A673 (cell line): ENCODE results near the gene FES. TPM values are rescaled to one million over a fixed set of nuclear protein-coding genes. Genes with fewer than 3 reads are reported as not detected.

Experiments used
- BruUV-seq: library from RNA; stranded (reverse); fragments of 400-500 nt; replicated peaks from 2 replicates; lab custom pipeline; 2021; lab: Mats Ljungman, UMichigan
- CTCF ChIA-PET: fragments of 300-600 bp; sonication (Branson Sonifier 250); formaldehyde crosslinking; loops from one replicate; lab custom pipeline; 2022; ENCODE audit warnings: antibody characterized with exemption; lab: Charles Lee
- POLR2A ChIA-PET: fragments of 300-600 bp; sonication (Branson Sonifier 250); formaldehyde crosslinking; loops from one replicate; lab custom pipeline; 2022; ENCODE audit warnings: antibody characterized with exemption; ENCODE audit not compliant: low non-redundant PET; lab: Charles Lee
- DNase-seq: peaks from one replicate; pipeline ENCODE4 v3.0.0-alpha.2; 2015; ENCODE audit warnings: low spot score
- H3K27ac ChIP-seq: fragments of 200-600 bp; sonication (generic); 2 replicates; pipeline ENCODE4 v1.5.1; 2016; ENCODE audit warnings: mixed run types, low read depth, mild to moderate bottlenecking, mixed read lengths, antibody characterized with exemption, low read length; ENCODE audit not compliant: poor library complexity, severe bottlenecking
- H3K27me3 ChIP-seq: fragments of 200-600 bp; sonication (generic); replicated peaks from 2 replicates; pipeline ENCODE4 v1.6.1; 2017; ENCODE audit warnings: mixed run types, low read depth, mild to moderate bottlenecking, mixed read lengths, antibody characterized with exemption, low read length; ENCODE audit not compliant: insufficient read depth, poor library complexity
- H3K36me3 ChIP-seq: fragments of 200-600 bp; sonication (generic); 2 replicates; pipeline ENCODE4 v1.6.1; 2016; ENCODE audit warnings: mixed run types, mild to moderate bottlenecking, mixed read lengths, antibody characterized with exemption, low read length; ENCODE audit not compliant: insufficient read depth, poor library complexity, severe bottlenecking
- H3K4me1 ChIP-seq: fragments of 200-600 bp; sonication (generic); 2 replicates; pipeline ENCODE4 v1.6.1; 2017; ENCODE audit warnings: mixed run types, mild to moderate bottlenecking, mixed read lengths, antibody characterized with exemption, low read length; ENCODE audit not compliant: insufficient read depth, poor library complexity, severe bottlenecking
- H3K4me3 ChIP-seq: fragments of 200-600 bp; sonication (generic); 2 replicates; pipeline ENCODE4 v1.5.1; 2016; ENCODE audit warnings: low read depth, mixed run types, mild to moderate bottlenecking, mixed read lengths, low read length; ENCODE audit not compliant: poor library complexity, severe bottlenecking
- H3K9me3 ChIP-seq: fragments of 200-600 bp; sonication (generic); 2 replicates; pipeline ENCODE4 v1.6.1; 2016; ENCODE audit warnings: mixed run types, low read depth, mild to moderate bottlenecking, mixed read lengths, antibody characterized with exemption, low read length; ENCODE audit not compliant: poor library complexity, severe bottlenecking
- EZH2 ChIP-seq: fragments of 200-600 bp; sonication (generic); IDR thresholded peaks from 2 replicates; pipeline ENCODE4 v1.6.1; 2017; ENCODE audit warnings: borderline replicate concordance, low read depth, mild to moderate bottlenecking, mixed read lengths, antibody characterized with exemption, low read length; ENCODE audit not compliant: poor library complexity, severe bottlenecking
- intact Hi-C: fragments of 100-400 bp; cut with micrococcal nuclease; formaldehyde crosslinking; loops from one replicate; pipeline ENCODE4 v1.10.0; 2022; ENCODE audit not compliant: unreplicated experiment
- total RNA-seq: library from RNA; stranded (reverse); gene quantifications from 2 replicates; pipeline ENCODE4 v1.2.3, GENCODE V29; 2021
- TF ChIP-seq, protein P1 (sequence below): fragments of 300-800, 200-600 bp; sonication (generic); conservative IDR thresholded peaks from 2 replicates; pipeline ENCODE4 v1.5.1; 2017; ENCODE audit warnings: low read depth, mild to moderate bottlenecking, antibody characterized with exemption, low read length, moderate library complexity, mixed read lengths

The FES gene
- total RNA-seq, 1 experiment from 2014 or later: 3.8 TPM

DNA sequence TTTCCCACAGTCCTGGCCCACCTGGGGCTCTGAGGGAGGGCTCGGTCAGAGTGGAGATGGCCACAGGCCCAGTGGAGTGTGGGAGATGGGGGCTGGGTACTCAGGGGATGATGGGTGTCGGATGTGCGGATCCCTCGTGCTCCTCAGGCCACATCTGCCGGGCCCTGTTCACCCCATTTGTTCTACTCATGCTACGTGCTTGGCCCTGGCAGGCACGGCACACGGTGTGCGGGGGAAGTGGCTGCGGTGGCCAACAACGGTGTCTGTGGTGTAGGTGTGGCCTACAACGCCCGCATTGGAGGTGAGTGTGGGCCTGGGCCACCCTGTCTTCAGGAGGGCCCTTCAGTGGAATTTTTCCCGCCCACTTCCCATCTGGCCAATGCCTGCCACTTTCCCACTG lies 7.0 kb upstream of the FES start:
- TF ChIP-seq EZH2: no peak
- TF ChIP-seq, protein P1, sequence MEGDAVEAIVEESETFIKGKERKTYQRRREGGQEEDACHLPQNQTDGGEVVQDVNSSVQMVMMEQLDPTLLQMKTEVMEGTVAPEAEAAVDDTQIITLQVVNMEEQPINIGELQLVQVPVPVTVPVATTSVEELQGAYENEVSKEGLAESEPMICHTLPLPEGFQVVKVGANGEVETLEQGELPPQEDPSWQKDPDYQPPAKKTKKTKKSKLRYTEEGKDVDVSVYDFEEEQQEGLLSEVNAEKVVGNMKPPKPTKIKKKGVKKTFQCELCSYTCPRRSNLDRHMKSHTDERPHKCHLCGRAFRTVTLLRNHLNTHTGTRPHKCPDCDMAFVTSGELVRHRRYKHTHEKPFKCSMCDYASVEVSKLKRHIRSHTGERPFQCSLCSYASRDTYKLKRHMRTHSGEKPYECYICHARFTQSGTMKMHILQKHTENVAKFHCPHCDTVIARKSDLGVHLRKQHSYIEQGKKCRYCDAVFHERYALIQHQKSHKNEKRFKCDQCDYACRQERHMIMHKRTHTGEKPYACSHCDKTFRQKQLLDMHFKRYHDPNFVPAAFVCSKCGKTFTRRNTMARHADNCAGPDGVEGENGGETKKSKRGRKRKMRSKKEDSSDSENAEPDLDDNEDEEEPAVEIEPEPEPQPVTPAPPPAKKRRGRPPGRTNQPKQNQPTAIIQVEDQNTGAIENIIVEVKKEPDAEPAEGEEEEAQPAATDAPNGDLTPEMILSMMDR: no peak
- Histone ChIP-seq H3K36me3 (peaks cover 50% of the 10 kb centered on the region), H3K27me3 (no peaks in the 10 kb centered on the region), H3K4me3 (no peak overlapping the region), H3K9me3 (no peaks in the 10 kb centered on the region), H3K27ac (no peak overlapping the region), H3K4me1 (peaks cover 18% of the 10 kb centered on the region)
- DNase-seq: no peak
- ChIA-PET CTCF (no interaction called here), POLR2A (no interaction called here)
- intact Hi-C loops: no loop called here
- BruUV-seq: no TSS peak

DNA sequence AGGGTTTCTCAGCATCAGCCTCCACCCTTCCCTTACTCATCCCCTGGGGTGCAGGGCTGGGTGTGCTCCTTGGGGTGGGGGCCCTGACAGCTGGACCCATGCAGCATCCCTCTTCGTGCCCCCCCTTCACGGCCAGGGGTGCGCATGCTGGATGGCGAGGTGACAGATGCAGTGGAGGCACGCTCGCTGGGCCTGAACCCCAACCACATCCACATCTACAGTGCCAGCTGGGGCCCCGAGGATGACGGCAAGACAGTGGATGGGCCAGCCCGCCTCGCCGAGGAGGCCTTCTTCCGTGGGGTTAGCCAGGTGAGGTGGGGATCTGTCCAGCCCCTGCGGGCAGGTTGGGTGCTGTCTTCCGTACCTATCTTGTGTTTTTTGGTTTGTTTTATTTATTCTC lies 6.3 kb upstream of the FES start:
- intact Hi-C loops: no loop called here
- Histone ChIP-seq H3K4me1 (peaks cover 11% of the 10 kb centered on the region), H3K27me3 (no peaks in the 10 kb centered on the region), H3K4me3 (no peak overlapping the region), H3K9me3 (no peaks in the 10 kb centered on the region), H3K27ac (no peak overlapping the region), H3K36me3 (peaks cover 50% of the 10 kb centered on the region)
- ChIA-PET POLR2A (no interaction called here), CTCF (no interaction called here)
- BruUV-seq: no TSS peak
- no peak for DNase-seq
- TF ChIP-seq, protein P1: no peak
- TF ChIP-seq EZH2: no peak

DNA sequence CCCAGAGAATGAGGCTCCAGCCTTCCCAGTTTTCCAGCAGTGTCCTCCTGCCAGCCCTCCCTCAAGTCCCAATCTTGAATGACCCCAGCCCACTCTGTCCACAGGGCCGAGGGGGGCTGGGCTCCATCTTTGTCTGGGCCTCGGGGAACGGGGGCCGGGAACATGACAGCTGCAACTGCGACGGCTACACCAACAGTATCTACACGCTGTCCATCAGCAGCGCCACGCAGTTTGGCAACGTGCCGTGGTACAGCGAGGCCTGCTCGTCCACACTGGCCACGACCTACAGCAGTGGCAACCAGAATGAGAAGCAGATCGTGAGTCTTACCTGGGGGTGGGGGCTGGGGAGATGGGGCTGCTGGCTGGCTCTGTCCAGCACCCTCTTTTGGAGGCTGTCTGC lies 5.6 kb upstream of the FES start:
- DNase-seq: no peak
- peaks cover 4% of the 10 kb centered on the region for H3K4me1 ChIP-seq
- no peak overlapping the region for H3K4me3 ChIP-seq
- CTCF ChIA-PET: no interaction called here
- no peak for TF ChIP-seq EZH2
- TF ChIP-seq, protein P1: no peak
- no TSS peak for BruUV-seq
- H3K27ac ChIP-seq: no peak overlapping the region
- intact Hi-C loops: no loop called here
- POLR2A ChIA-PET: no interaction called here
- H3K9me3 ChIP-seq: no peaks in the 10 kb centered on the region
- H3K27me3 ChIP-seq: no peaks in the 10 kb centered on the region
- peaks cover 50% of the 10 kb centered on the region for H3K36me3 ChIP-seq
